Thyroid gland (tissue), 4 donors: ENCODE data around the gene C17orf58. TPM values are rescaled to one million over a fixed set of nuclear protein-coding genes. Genes with fewer than 3 reads are reported as not detected.

ENCODE experiments used
- DNase-seq, 2 donors: peaks; one replicate each; pipeline ENCODE4 v3.0.0-alpha.2; 2019
- H3K27ac ChIP-seq, 3 donors: fragments of 200-600 bp; sonication (generic); 1 replicate in 2 of 3; 2 replicates in 1 of 3; pipeline ENCODE4 v1.5.1; 2016 to 2019; ENCODE audit warnings: mild to moderate bottlenecking in 1 of 3, moderate library complexity in 1 of 3
- H3K27me3 ChIP-seq: fragments of 200-600 bp; sonication (generic); one replicate; pipeline ENCODE4 v1.5.1; 2019
- H3K36me3 ChIP-seq, 2 donors: fragments of 200-600 bp; sonication (generic); one replicate each; pipeline ENCODE4 v1.5.1; 2016 to 2019
- H3K4me1 ChIP-seq, 2 donors: fragments of 200-600 bp; sonication (generic); one replicate each; pipeline ENCODE4 v1.5.1; 2017 to 2019
- H3K4me3 ChIP-seq, 3 donors: fragments of 200-600 bp; sonication (generic); replicated peaks in 1 of 3; 1 replicate in 2 of 3; 2 replicates in 1 of 3; pipeline ENCODE4 v1.5.1; 2016; ENCODE audit warnings: mild to moderate bottlenecking in 1 of 3
- H3K9me3 ChIP-seq: fragments of 200-600 bp; sonication (generic); one replicate; pipeline ENCODE4 v1.5.1; 2017
- CTCF ChIP-seq, 6 experiments: fragments of 200-600 bp in 3 of 6; fragments of 450-650 bp in 3 of 6; sonication (generic) in 3 of 6; IDR thresholded peaks; one replicate each; pipeline ENCODE4 v1.5.1; 2016 to 2019; ENCODE audit warnings: antibody characterized with exemption in 6 of 6, mild to moderate bottlenecking in 2 of 6, inconsistent platforms in 1 of 6, moderate library complexity in 1 of 6
- POLR2A ChIP-seq, 2 donors: fragments of 450-650 bp; IDR thresholded peaks; one replicate each; pipeline ENCODE4 v1.6.1; 2017; ENCODE audit warnings: antibody characterized with exemption in 2 of 2, mild to moderate bottlenecking in 2 of 2, moderate library complexity in 1 of 2
- WGBS, 2 donors: methylation state at CpG; one replicate each; pipeline ENCODE4 v1.1.5; 2017; 5-methylcytosine and 5-hydroxymethylcytosine counted together
- intact Hi-C: fragments of 100-400 bp; cut with DNase I; formaldehyde crosslinking; loops from one replicate; pipeline ENCODE4 v1.15.1; 2023
- small RNA-seq: library from RNA; depleted of rRNA; stranded (forward); fragments of <200 nt; gene quantifications from one replicate; pipeline ENCODE3, GENCODE V24; 2016
- total RNA-seq, 4 donors: library from RNA; depleted of rRNA; stranded (reverse); fragments of >200 nt; gene quantifications; one replicate each; pipeline ENCODE4 v1.2.3, GENCODE V29; 2016

Gene C17orf58
- total RNA-seq, 4 donors from 2014 or later = 6.7 to 14.4 (median 10.6) TPM

GRCh38 chr17:67950945-67951344 is 45.3 kb downstream of the C17orf58 start:
- H3K4me1 ChIP-seq = no peaks in the 10 kb centered on the region
- no peak for DNase-seq
- intact Hi-C loops = no loop called here
- H3K36me3 ChIP-seq = peaks cover 22 to 39% of the 10 kb centered on the region in 2 donors
- no peaks in the 10 kb centered on the region for H3K9me3 ChIP-seq
- H3K27ac ChIP-seq = no peak overlapping the region
- TF ChIP-seq CTCF (IDR thresholded peaks at IDR 0.05) (no peak), POLR2A (IDR thresholded peaks at IDR 0.05) (no peak)
- H3K4me3 ChIP-seq = no peak overlapping the region
- WGBS, 2 donors = 93 to 96% methylated on average over 2 of the region's 2 CpGs
- H3K27me3 ChIP-seq = no peaks in the 10 kb centered on the region

GRCh38 chr17:67947325-67947813 is 48.9 kb downstream of the C17orf58 start:
- intact Hi-C loops = no loop called here
- H3K36me3 ChIP-seq = peaks cover 52 to 64% of the 10 kb centered on the region in 2 donors
- WGBS, 2 donors = 92 to 95% methylated on average over 5 of the region's 5 CpGs

GRCh38 chr17:67946513-67946912 is 49.8 kb downstream of the C17orf58 start:
- Histone ChIP-seq H3K27ac (no peak overlapping the region), H3K9me3 (no peaks in the 10 kb centered on the region), H3K4me1 (no peaks in the 10 kb centered on the region), H3K4me3 (no peak overlapping the region), H3K27me3 (no peaks in the 10 kb centered on the region), H3K36me3 (peaks cover 58 to 69% of the 10 kb centered on the region in 2 donors)
- intact Hi-C loops = no loop called here
- no peak for DNase-seq
- no peak for TF ChIP-seq CTCF (IDR thresholded peaks at IDR 0.05)
- no peak for TF ChIP-seq POLR2A (IDR thresholded peaks at IDR 0.05)

More at GRCh38 chr17:67947325-67947813, 48.9 kb downstream of the C17orf58 start:
- Histone ChIP-seq H3K27me3 (no peaks in the 10 kb centered on the region), H3K4me1 (no peaks in the 10 kb centered on the region), H3K4me3 (no peak overlapping the region), H3K27ac (no peak overlapping the region), H3K9me3 (no peaks in the 10 kb centered on the region)
- TF ChIP-seq CTCF (IDR thresholded peaks at IDR 0.05) (no peak), POLR2A (IDR thresholded peaks at IDR 0.05) (no peak)
- no peak for DNase-seq

- Histone ChIP-seq H3K27me3 (no peaks in the 10 kb centered on the region), H3K4me3 (no peak overlapping the region), H3K36me3 (peaks cover 67 to 84% of the 10 kb centered on the region in 2 donors), H3K4me1 (no peaks in the 10 kb centered on the region), H3K9me3 (no peaks in the 10 kb centered on the region), H3K27ac (no peak overlapping the region)
- DNase-seq = no peak
- intact Hi-C loops = no loop called here
- 92% methylated on average over 5 of the region's 5 CpGs for WGBS, 2 donors
- TF ChIP-seq POLR2A (IDR thresholded peaks at IDR 0.05) = no peak
- TF ChIP-seq CTCF (IDR thresholded peaks at IDR 0.05) = no peak
Observed at GRCh38 chr17:67944035-67944434, 52.2 kb downstream of the C17orf58 start.

- TF ChIP-seq CTCF (IDR thresholded peaks at IDR 0.05) (peak in 1 of 6 experiments; percentile 21), POLR2A (IDR thresholded peaks at IDR 0.05) (no peak)
- no peaks in the 10 kb centered on the region for H3K9me3 ChIP-seq
- H3K4me3 ChIP-seq = no peak overlapping the region
- no peaks in the 10 kb centered on the region for H3K27me3 ChIP-seq
- intact Hi-C loops = no loop called here
- DNase-seq = no peak
- no peaks in the 10 kb centered on the region for H3K4me1 ChIP-seq
- H3K27ac ChIP-seq = no peak overlapping the region
- WGBS, 2 donors = 93% methylated on average over 3 of the region's 3 CpGs
- H3K36me3 ChIP-seq = peaks cover 62 to 72% of the 10 kb centered on the region in 2 donors
Observed at GRCh38 chr17:67942810-67943209, 53.5 kb downstream of the C17orf58 start.

Small RNAs within 50 kb of the gene (small RNA-seq; reads per million reads assigned to genes)
- gene RN7SL622P = not detected

Other genes starting within 250 kb of the C17orf58 start
- 100 to 1,000 TPM in 3 of 4 donors, 10 to 100 TPM in 1; 88.8 to 143 (median 116) TPM for gene BPTF, start 171.0 kb downstream of the C17orf58 start, total RNA-seq
- 10 to 100 TPM; 13.3 to 25.8 (median 17.5) TPM for gene KPNA2, start 39.3 kb upstream of the C17orf58 start, total RNA-seq